Trophoblast cell (in vitro differentiated cells and primary cell): Measurements from ENCODE around the gene ANKS3.

Source experiments
- DNase-seq, 2 donors: peaks; one replicate each; pipeline ENCODE4 v3.0.0-alpha.2; 2016
- H2AFZ ChIP-seq: 2 replicates; pipeline ENCODE4 v1.6.1; 2013; ENCODE audit warnings: low read length, moderate library complexity, mild to moderate bottlenecking; ENCODE audit not compliant: insufficient read depth, poor library complexity
- H2AK5ac ChIP-seq: 2 replicates; pipeline ENCODE4 v1.6.1; 2013; ENCODE audit warnings: mild to moderate bottlenecking, low read length
- H2BK120ac ChIP-seq: 2 replicates; pipeline ENCODE4 v1.6.1; 2013; ENCODE audit warnings: low read length, mild to moderate bottlenecking, moderate library complexity; ENCODE audit not compliant: insufficient read depth, poor library complexity
- H2BK12ac ChIP-seq: 2 replicates; pipeline ENCODE4 v1.6.1; 2013; ENCODE audit warnings: mild to moderate bottlenecking, low read length, moderate library complexity
- H2BK5ac ChIP-seq: 2 replicates; pipeline ENCODE4 v1.6.1; 2013; ENCODE audit warnings: low read length, low read depth, moderate library complexity, mild to moderate bottlenecking; ENCODE audit not compliant: poor library complexity
- H3K14ac ChIP-seq: 2 replicates; pipeline ENCODE4 v1.6.1; 2013; ENCODE audit warnings: mild to moderate bottlenecking, low read length
- H3K18ac ChIP-seq: 2 replicates; pipeline ENCODE4 v1.6.1; 2013; ENCODE audit warnings: mild to moderate bottlenecking, low read length
- H3K23ac ChIP-seq: 2 replicates; pipeline ENCODE4 v1.6.1; 2013; ENCODE audit warnings: low read length
- H3K27ac ChIP-seq: 2 replicates; pipeline ENCODE4 v1.5.1; 2013; ENCODE audit warnings: low read depth, mild to moderate bottlenecking, inconsistent platforms, low read length, moderate library complexity
- H3K27me3 ChIP-seq: 2 replicates; pipeline ENCODE4 v1.6.1; 2013; ENCODE audit warnings: inconsistent platforms, mild to moderate bottlenecking, low read length, moderate library complexity; ENCODE audit not compliant: insufficient read depth
- H3K36me3 ChIP-seq, 2 experiments: 1 replicate in 1 of 2; 2 replicates in 1 of 2; pipeline ENCODE4 v1.6.1; 2013; ENCODE audit warnings: low read length in 2 of 2, mild to moderate bottlenecking in 2 of 2, moderate library complexity in 1 of 2; ENCODE audit not compliant: insufficient read depth in 2 of 2, control insufficient read depth in 1 of 2
- H3K4ac ChIP-seq: 2 replicates; pipeline ENCODE4 v1.6.1; 2013; ENCODE audit warnings: low read depth, mild to moderate bottlenecking, low read length, moderate library complexity
- H3K4me1 ChIP-seq, 2 experiments: 1 replicate in 1 of 2; 2 replicates in 1 of 2; pipeline ENCODE4 v1.6.1; 2013; ENCODE audit warnings: low read length in 2 of 2, mild to moderate bottlenecking in 2 of 2, moderate library complexity in 1 of 2; ENCODE audit not compliant: insufficient read depth in 2 of 2, control insufficient read depth in 1 of 2
- H3K4me2 ChIP-seq: 2 replicates; pipeline ENCODE4 v1.6.1; 2013; ENCODE audit warnings: inconsistent platforms, mild to moderate bottlenecking, low read length, moderate library complexity
- H3K4me3 ChIP-seq: 2 replicates; pipeline ENCODE4 v1.5.1; 2013; ENCODE audit warnings: mild to moderate bottlenecking, low read depth, low read length, inconsistent platforms
- H3K79me1 ChIP-seq: one replicate; pipeline ENCODE4 v1.6.1; 2013; ENCODE audit warnings: low read length
- H3K79me2 ChIP-seq: 2 replicates; pipeline ENCODE4 v1.6.1; 2013; ENCODE audit warnings: low read length, mild to moderate bottlenecking; ENCODE audit not compliant: control insufficient read depth, insufficient read depth, poor library complexity
- H3K9ac ChIP-seq: 2 replicates; pipeline ENCODE4 v1.6.1; 2013; ENCODE audit warnings: mild to moderate bottlenecking, low read length
- H3K9me3 ChIP-seq: 2 replicates; pipeline ENCODE4 v1.6.1; 2013; ENCODE audit warnings: low read depth, mild to moderate bottlenecking, control low read depth, inconsistent platforms, low read length; ENCODE audit not compliant: insufficient read depth
- H4K12ac ChIP-seq: 2 replicates; pipeline ENCODE4 v1.6.1; 2013; ENCODE audit warnings: low read depth, mild to moderate bottlenecking, low read length, moderate library complexity
- H4K8ac ChIP-seq: 2 replicates; pipeline ENCODE4 v1.6.1; 2013; ENCODE audit warnings: low read depth, mild to moderate bottlenecking, low read length, moderate library complexity
- H4K91ac ChIP-seq: one replicate; pipeline ENCODE4 v1.6.1; 2013; ENCODE audit warnings: low read depth, mild to moderate bottlenecking, low read length, moderate library complexity
- WGBS: extraction: QIAGEN DNeasy Blood & Tissue Kit; methylation state at CpG from one replicate; pipeline ENCODE4 v1.1.7; 2013; ENCODE audit warnings: missing lambda C conversion rate; ENCODE audit not compliant: insufficient read length, insufficient coverage; ENCODE audit errors: extremely low coverage; 5-methylcytosine and 5-hydroxymethylcytosine counted together

ANKS3 gene

DNA sequence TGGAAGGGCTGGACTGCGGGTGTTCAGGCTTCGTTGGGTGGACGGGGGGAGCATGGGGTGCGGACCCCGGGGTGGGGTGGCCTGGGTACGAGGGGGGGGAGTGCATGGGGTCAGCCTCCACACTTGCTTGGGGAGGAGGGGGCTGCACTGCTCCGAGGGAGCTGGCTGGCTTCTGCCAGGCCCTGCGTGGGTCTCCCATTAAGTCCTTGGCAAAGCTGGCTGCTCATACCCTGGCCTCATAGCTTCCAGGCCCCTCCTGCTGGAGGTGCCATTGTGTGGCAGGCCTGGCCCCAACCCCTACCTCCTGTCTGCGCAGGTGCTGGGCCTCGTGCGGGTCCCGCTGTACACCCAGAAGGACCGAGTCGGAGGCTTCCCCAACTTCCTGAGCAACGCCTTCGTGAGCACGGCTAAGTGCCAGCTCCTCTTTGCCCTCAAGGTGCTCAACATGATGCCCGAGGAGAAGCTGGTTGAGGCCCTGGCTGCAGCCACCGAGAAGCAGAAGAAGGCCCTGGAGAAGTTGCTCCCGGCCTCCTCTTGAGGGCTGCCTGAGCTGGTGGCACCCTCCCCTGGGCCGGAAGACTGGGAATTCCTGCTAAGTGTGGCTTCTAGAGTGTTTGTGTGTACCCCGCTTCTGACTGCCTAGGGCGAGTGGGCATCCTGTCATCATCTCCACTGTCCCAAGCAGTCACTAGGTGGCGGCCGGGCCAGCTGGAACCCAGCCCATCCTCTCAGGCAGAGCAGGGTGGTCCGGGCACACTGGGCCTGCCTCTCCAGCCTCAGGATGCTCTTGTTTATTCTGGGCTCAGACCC is 39.2 kb downstream of the ANKS3 start:
- Histone ChIP-seq H3K9ac (peak overlapping the region; percentile 54), H3K79me1 (peaks cover 7% of the 10 kb centered on the region), H4K12ac (peak overlapping the region; percentile 10), H3K4ac (no peak overlapping the region), H2BK120ac (no peak overlapping the region), H2BK5ac (no peak overlapping the region), H3K79me2 (peaks cover 6% of the 10 kb centered on the region), H2BK12ac (no peak overlapping the region), H3K27me3 (no peaks in the 10 kb centered on the region), H3K14ac (no peak overlapping the region), H4K8ac (no peak overlapping the region), H3K4me1 (peaks cover 3 to 12% of the 10 kb centered on the region in 2 experiments), H3K27ac (no peak overlapping the region), H3K23ac (no peak overlapping the region), H3K36me3 (peaks cover 51 to 58% of the 10 kb centered on the region in 2 experiments), H3K4me2 (peak overlapping the region; percentile 90), H2AFZ (no peak overlapping the region), H2AK5ac (no peak overlapping the region), H3K18ac (no peak overlapping the region), H4K91ac (no peak overlapping the region), H3K4me3 (peak overlapping the region; percentile 100), H3K9me3 (peaks cover 5% of the 10 kb centered on the region)
- no peak for DNase-seq
- WGBS, result no CpG with 5 or more reads among the region's 26 CpGs

DNA sequence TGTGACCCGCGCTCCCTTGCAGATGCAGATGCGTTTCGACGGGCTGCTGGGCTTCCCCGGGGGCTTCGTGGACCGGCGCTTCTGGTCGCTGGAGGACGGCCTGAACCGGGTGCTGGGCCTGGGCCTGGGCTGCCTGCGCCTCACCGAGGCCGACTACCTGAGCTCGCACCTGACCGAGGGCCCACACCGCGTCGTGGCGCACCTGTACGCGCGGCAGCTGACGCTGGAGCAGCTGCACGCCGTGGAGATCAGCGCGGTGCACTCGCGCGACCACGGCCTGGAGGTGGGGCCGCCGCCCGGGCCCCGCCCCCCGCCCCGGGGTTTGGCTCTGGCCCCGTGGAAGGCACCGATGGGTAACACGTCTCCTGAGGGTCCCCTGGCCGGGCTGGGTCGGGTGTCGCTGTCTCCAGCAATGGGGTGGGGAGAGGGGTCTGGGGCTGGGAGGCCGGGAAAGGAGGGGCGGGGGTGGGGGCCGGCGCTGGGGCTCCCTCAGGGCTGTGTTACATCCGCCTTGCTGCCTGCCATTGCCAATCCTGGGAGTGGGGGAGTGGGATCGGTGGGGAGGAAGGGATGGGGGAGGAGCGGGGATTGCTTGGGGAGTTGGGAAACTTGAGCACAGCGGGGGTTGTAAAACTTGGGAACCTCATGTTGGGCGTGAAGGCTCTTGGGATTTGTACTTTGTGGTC is 40.0 kb downstream of the ANKS3 start:
- Histone ChIP-seq H4K91ac (peak overlapping the region; percentile 75), H2BK120ac (no peak overlapping the region), H3K23ac (no peak overlapping the region), H3K4me2 (peak overlapping the region; percentile 90), H3K4me1 (peaks cover 3 to 12% of the 10 kb centered on the region in 2 experiments), H3K27me3 (no peaks in the 10 kb centered on the region), H3K4ac (peak overlapping the region; percentile 53), H3K9me3 (peaks cover 5% of the 10 kb centered on the region), H3K18ac (peak overlapping the region; percentile 80), H3K79me2 (peaks cover 6% of the 10 kb centered on the region), H3K4me3 (peak overlapping the region; percentile 100), H4K12ac (peak overlapping the region; percentile 71), H3K36me3 (peaks cover 51 to 56% of the 10 kb centered on the region in 2 experiments), H3K79me1 (peaks cover 7% of the 10 kb centered on the region), H2AFZ (peak overlapping the region; percentile 24), H2BK5ac (peak overlapping the region; percentile 35), H3K27ac (peak overlapping the region; percentile 65), H3K14ac (peak overlapping the region; percentile 78), H3K9ac (peak overlapping the region; percentile 90), H4K8ac (peak overlapping the region; percentile 81), H2AK5ac (peak overlapping the region; percentile 4), H2BK12ac (no peak overlapping the region)
- peak in 1 of 2 donors; percentile 36 for DNase-seq
- WGBS, result no CpG with 5 or more reads among the region's 54 CpGs

DNA sequence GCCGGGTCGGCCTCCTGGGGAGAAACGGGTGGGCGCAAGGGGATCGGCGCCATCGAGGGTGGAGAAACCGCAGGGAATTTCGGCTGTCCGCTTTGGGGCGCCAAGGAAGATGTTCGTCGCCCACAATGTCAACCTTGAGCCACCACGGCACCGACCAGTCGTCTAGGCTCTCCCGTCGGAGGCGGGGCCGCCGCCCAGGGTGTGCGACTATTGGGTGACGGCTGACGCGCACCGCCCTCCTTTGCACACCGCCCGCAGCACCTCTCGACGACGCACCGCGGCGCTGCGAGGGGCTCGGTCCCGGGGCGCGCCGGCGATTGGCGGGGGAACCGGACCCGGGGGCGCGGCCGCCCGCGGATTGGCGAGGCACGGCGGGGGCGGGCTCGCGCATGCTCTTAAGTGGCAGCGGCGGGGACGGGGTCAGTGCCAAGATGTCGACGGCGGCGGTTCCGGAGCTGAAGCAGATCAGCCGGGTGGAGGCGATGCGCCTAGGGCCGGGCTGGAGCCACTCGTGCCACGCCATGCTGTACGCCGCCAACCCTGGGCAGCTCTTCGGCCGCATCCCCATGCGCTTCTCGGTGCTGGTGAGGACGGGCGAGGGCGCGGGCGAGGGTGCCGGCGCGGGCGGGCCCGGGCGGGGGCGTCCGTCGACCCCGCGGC is 40.6 kb downstream of the ANKS3 start, which contains the start of gene NUDT16L1:
TSS of gene NUDT16L1 (plus strand) at position 267 of the 660 bp plus-strand sequence. CDS start at position 432, 165 bp downstream.
- Histone ChIP-seq H3K14ac (peak within 1 kb of the TSS; percentile 78), H2BK120ac (no peak within 1 kb of the TSS), H3K27ac (peak within 1 kb of the TSS; percentile 65), H3K27me3 (no peaks in the 10 kb centered on the region), H3K4me1 (peaks cover 3 to 12% of the 10 kb centered on the region in 2 experiments), H2BK12ac (no peak within 1 kb of the TSS), H3K9me3 (peaks cover 5% of the 10 kb centered on the region), H3K36me3 (peaks cover 51 to 55% of the 10 kb centered on the region in 2 experiments), H3K4me3 (peak within 1 kb of the TSS; percentile 100), H4K91ac (peak within 1 kb of the TSS; percentile 75), H4K12ac (peak within 1 kb of the TSS; percentile 71), H3K9ac (peak within 1 kb of the TSS; percentile 90), H3K18ac (peak within 1 kb of the TSS; percentile 80), H3K23ac (no peak within 1 kb of the TSS), H4K8ac (peak within 1 kb of the TSS; percentile 81), H3K4me2 (peak within 1 kb of the TSS; percentile 91), H2BK5ac (peak within 1 kb of the TSS; percentile 35), H3K4ac (peak within 1 kb of the TSS; percentile 53), H3K79me2 (peaks cover 6% of the 10 kb centered on the region), H2AK5ac (peak within 1 kb of the TSS; percentile 4), H2AFZ (peak within 1 kb of the TSS; percentile 28), H3K79me1 (peaks cover 7% of the 10 kb centered on the region)
- peak; percentile 96 to 98 for DNase-seq
- WGBS, result no CpG with 5 or more reads among the region's 91 CpGs
